Measurements from ENCODE around the gene CAMK2B. TPM values are rescaled to one million over a fixed set of nuclear protein-coding genes. Genes with fewer than 3 reads are reported as not detected.

Gene CAMK2B
- total RNA-seq, 2 experiments from 2014 or later = 0.30 to 0.38 TPM

GRCh38 chr7:44235066-44235465 is 90.3 kb downstream of the CAMK2B start:
- H3K9me3 Mint-ChIP-seq = no peaks in the 10 kb centered on the region
- CTCF ChIA-PET = no interaction called here
- no peaks in the 10 kb centered on the region for H3K36me3 Mint-ChIP-seq (ENCODE audit: low read depth)
- H3K4me3 Mint-ChIP-seq = no peak overlapping the region
- no peaks in the 10 kb centered on the region for H3K27me3 Mint-ChIP-seq (ENCODE audit: low read depth)
- no peak overlapping the region for H3K27ac Mint-ChIP-seq
- no peaks in the 10 kb centered on the region for H3K4me1 Mint-ChIP-seq (ENCODE audit: low read depth)
- DNase-seq = no peak
- intact Hi-C loops (cut with micrococcal nuclease) = no loop called here

- no peaks in the 10 kb centered on the region for H3K36me3 Mint-ChIP-seq (ENCODE audit: low read depth)
- no peak overlapping the region for H3K27ac Mint-ChIP-seq
- no peak for DNase-seq
- intact Hi-C loops (cut with micrococcal nuclease) = no loop called here
- no peaks in the 10 kb centered on the region for H3K4me1 Mint-ChIP-seq (ENCODE audit: low read depth)
- CTCF ChIA-PET = interaction anchor here (1.1 kb wide), 1 partner anchor 8 kb away, joined by 4 read pairs; no protein-coding TSS in a partner anchor
- H3K9me3 Mint-ChIP-seq = no peaks in the 10 kb centered on the region
- H3K4me3 Mint-ChIP-seq = no peak overlapping the region
- H3K27me3 Mint-ChIP-seq (ENCODE audit: low read depth) = no peaks in the 10 kb centered on the region
Measured at GRCh38 chr7:44232901-44233715, 92.3 kb downstream of the CAMK2B start.

GRCh38 chr7:44232396-44232795 is 93.0 kb downstream of the CAMK2B start:
- H3K27me3 Mint-ChIP-seq (ENCODE audit: low read depth) = no peaks in the 10 kb centered on the region
- no peak for DNase-seq
- H3K4me3 Mint-ChIP-seq = no peak overlapping the region
- intact Hi-C loops (cut with micrococcal nuclease) = no loop called here
- no peaks in the 10 kb centered on the region for H3K9me3 Mint-ChIP-seq
- no peaks in the 10 kb centered on the region for H3K4me1 Mint-ChIP-seq (ENCODE audit: low read depth)
- H3K36me3 Mint-ChIP-seq (ENCODE audit: low read depth) = no peaks in the 10 kb centered on the region
- H3K27ac Mint-ChIP-seq = no peak overlapping the region
- CTCF ChIA-PET = interaction anchor here (1.1 kb wide), 1 partner anchor 8 kb away, joined by 4 read pairs; no protein-coding TSS in a partner anchor

- CTCF ChIA-PET = no interaction called here
- Mint-ChIP-seq H3K9me3 (no peaks in the 10 kb centered on the region), H3K4me3 (no peak overlapping the region), H3K27ac (no peak overlapping the region), H3K27me3 (ENCODE audit: low read depth) (no peaks in the 10 kb centered on the region), H3K36me3 (ENCODE audit: low read depth) (no peaks in the 10 kb centered on the region), H3K4me1 (ENCODE audit: low read depth) (no peaks in the 10 kb centered on the region)
- no peak for DNase-seq
- intact Hi-C loops (cut with micrococcal nuclease) = no loop called here
Measured at GRCh38 chr7:44231088-44231487, 94.3 kb downstream of the CAMK2B start.

GRCh38 chr7:44230286-44230685 is 95.1 kb downstream of the CAMK2B start:
- DNase-seq = no peak
- H3K36me3 Mint-ChIP-seq (ENCODE audit: low read depth) = no peaks in the 10 kb centered on the region
- H3K4me3 Mint-ChIP-seq = no peak overlapping the region
- no peaks in the 10 kb centered on the region for H3K4me1 Mint-ChIP-seq (ENCODE audit: low read depth)
- H3K27me3 Mint-ChIP-seq (ENCODE audit: low read depth) = no peaks in the 10 kb centered on the region
- H3K27ac Mint-ChIP-seq = no peak overlapping the region
- CTCF ChIA-PET = interaction anchor here (0.6 kb wide), 1 partner anchor 244 kb away, joined by 4 read pairs; no protein-coding TSS in a partner anchor
- no peaks in the 10 kb centered on the region for H3K9me3 Mint-ChIP-seq
- intact Hi-C loops (cut with micrococcal nuclease) = no loop called here

- H3K4me1 Mint-ChIP-seq (ENCODE audit: low read depth) = no peaks in the 10 kb centered on the region
- no peaks in the 10 kb centered on the region for H3K27me3 Mint-ChIP-seq (ENCODE audit: low read depth)
- intact Hi-C loops (cut with micrococcal nuclease) = no loop called here
- no peak overlapping the region for H3K27ac Mint-ChIP-seq
- CTCF ChIA-PET = no interaction called here
- H3K36me3 Mint-ChIP-seq (ENCODE audit: low read depth) = no peaks in the 10 kb centered on the region
- H3K9me3 Mint-ChIP-seq = no peaks in the 10 kb centered on the region
- DNase-seq = no peak
- H3K4me3 Mint-ChIP-seq = no peak overlapping the region
Measured at GRCh38 chr7:44229546-44230105, 95.8 kb downstream of the CAMK2B start.

- intact Hi-C loops (cut with micrococcal nuclease) = no loop called here
- no peak overlapping the region for H3K4me3 Mint-ChIP-seq
- no peak for DNase-seq
- CTCF ChIA-PET = interaction anchor here (1.1 kb wide), 1 partner anchor 12 kb away, joined by 4 read pairs; no protein-coding TSS in a partner anchor
- H3K27me3 Mint-ChIP-seq (ENCODE audit: low read depth) = no peaks in the 10 kb centered on the region
- H3K36me3 Mint-ChIP-seq (ENCODE audit: low read depth) = no peaks in the 10 kb centered on the region
- H3K9me3 Mint-ChIP-seq = no peaks in the 10 kb centered on the region
- no peaks in the 10 kb centered on the region for H3K4me1 Mint-ChIP-seq (ENCODE audit: low read depth)
- no peak overlapping the region for H3K27ac Mint-ChIP-seq
Measured at GRCh38 chr7:44228571-44229350, 96.6 kb downstream of the CAMK2B start.

- no peak for DNase-seq
- Mint-ChIP-seq H3K27ac (no peak overlapping the region), H3K4me3 (no peak overlapping the region), H3K4me1 (ENCODE audit: low read depth) (no peaks in the 10 kb centered on the region), H3K36me3 (ENCODE audit: low read depth) (no peaks in the 10 kb centered on the region), H3K27me3 (ENCODE audit: low read depth) (no peaks in the 10 kb centered on the region), H3K9me3 (no peaks in the 10 kb centered on the region)
- CTCF ChIA-PET = interaction anchor here (1.1 kb wide), 1 partner anchor 13 kb away, joined by 4 read pairs; no protein-coding TSS in a partner anchor
- intact Hi-C loops (cut with micrococcal nuclease) = no loop called here
Measured at GRCh38 chr7:44227911-44228310, 97.5 kb downstream of the CAMK2B start.

- intact Hi-C loops (cut with micrococcal nuclease) = no loop called here
- Mint-ChIP-seq H3K27ac (no peak overlapping the region), H3K4me1 (ENCODE audit: low read depth) (no peaks in the 10 kb centered on the region), H3K36me3 (ENCODE audit: low read depth) (no peaks in the 10 kb centered on the region), H3K9me3 (no peaks in the 10 kb centered on the region), H3K27me3 (ENCODE audit: low read depth) (no peaks in the 10 kb centered on the region), H3K4me3 (no peak overlapping the region)
- no peak for DNase-seq
- CTCF ChIA-PET = no interaction called here
Measured at GRCh38 chr7:44226396-44226753, 99.0 kb downstream of the CAMK2B start.

- DNase-seq = no peak
- H3K36me3 Mint-ChIP-seq (ENCODE audit: low read depth) = no peaks in the 10 kb centered on the region
- CTCF ChIA-PET = interaction anchor here (1.5 kb wide), 1 partner anchor 15 kb away, joined by 4 read pairs; no protein-coding TSS in a partner anchor
- H3K4me1 Mint-ChIP-seq (ENCODE audit: low read depth) = no peaks in the 10 kb centered on the region
- no peaks in the 10 kb centered on the region for H3K9me3 Mint-ChIP-seq
- H3K27me3 Mint-ChIP-seq (ENCODE audit: low read depth) = no peaks in the 10 kb centered on the region
- no peak overlapping the region for H3K4me3 Mint-ChIP-seq
- no peak overlapping the region for H3K27ac Mint-ChIP-seq
- intact Hi-C loops (cut with micrococcal nuclease) = no loop called here
Measured at GRCh38 chr7:44225566-44226395, 99.6 kb downstream of the CAMK2B start.

- no peaks in the 10 kb centered on the region for H3K4me1 Mint-ChIP-seq (ENCODE audit: low read depth)
- H3K27me3 Mint-ChIP-seq (ENCODE audit: low read depth) = no peaks in the 10 kb centered on the region
- no peaks in the 10 kb centered on the region for H3K9me3 Mint-ChIP-seq
- intact Hi-C loops (cut with micrococcal nuclease) = no loop called here
- H3K36me3 Mint-ChIP-seq (ENCODE audit: low read depth) = no peaks in the 10 kb centered on the region
- H3K4me3 Mint-ChIP-seq = no peak overlapping the region
- H3K27ac Mint-ChIP-seq = no peak overlapping the region
- no peak for DNase-seq
- CTCF ChIA-PET = interaction anchor here (1.5 kb wide), 1 partner anchor 16 kb away, joined by 4 read pairs; no protein-coding TSS in a partner anchor
Measured at GRCh38 chr7:44224974-44225565, 100.3 kb downstream of the CAMK2B start.
